MM.1S (cell line): ENCODE data around the gene CLEC19A.

Source experiments
- DNase-seq: peaks from one replicate; pipeline ENCODE4 v3.0.0-alpha.2; 2015
- H2AFZ ChIP-seq: fragments of 300-600 bp; sonication (generic); 2 replicates; pipeline ENCODE4 v1.6.0; 2016; ENCODE audit warnings: antibody characterized with exemption, low read length
- H3F3A ChIP-seq: fragments of 300-600 bp; sonication (generic); 2 replicates; pipeline ENCODE4 v1.6.1; 2016; ENCODE audit warnings: mild to moderate bottlenecking, antibody characterized with exemption, low read length, moderate library complexity, mixed read lengths; ENCODE audit not compliant: insufficient read depth
- H3K27ac ChIP-seq: fragments of 300-600 bp; sonication (generic); 2 replicates; pipeline ENCODE4 v1.5.1; 2016; ENCODE audit warnings: mild to moderate bottlenecking, low read length
- H3K27me3 ChIP-seq: fragments of 300-600 bp; sonication (generic); replicated peaks from 2 replicates; pipeline ENCODE4 v1.6.0; 2016; ENCODE audit warnings: low read length; ENCODE audit not compliant: insufficient read depth
- H3K36me3 ChIP-seq: fragments of 300-600 bp; sonication (generic); replicated peaks from 2 replicates; pipeline ENCODE4 v1.6.1; 2016; ENCODE audit warnings: mild to moderate bottlenecking, low read length, mixed read lengths; ENCODE audit not compliant: insufficient read depth
- H3K4me1 ChIP-seq: fragments of 300-600 bp; sonication (generic); 2 replicates; pipeline ENCODE4 v1.6.1; 2016; ENCODE audit warnings: low read length, mixed read lengths
- H3K4me2 ChIP-seq: fragments of 300-600 bp; sonication (generic); 2 replicates; pipeline ENCODE4 v1.6.0; 2016; ENCODE audit warnings: low read depth, low read length
- H3K4me3 ChIP-seq: fragments of 300-600 bp; sonication (generic); 2 replicates; pipeline ENCODE4 v1.5.1; 2016; ENCODE audit warnings: low read length, mixed read lengths
- H3K79me2 ChIP-seq: fragments of 300-600 bp; sonication (generic); 2 replicates; pipeline ENCODE4 v1.6.1; 2016; ENCODE audit warnings: mixed run types, low read length, mixed read lengths
- H3K9ac ChIP-seq: fragments of 300-600 bp; sonication (generic); 2 replicates; pipeline ENCODE4 v1.6.1; 2016; ENCODE audit warnings: low read length, mixed read lengths
- H3K9me2 ChIP-seq: fragments of 300-600 bp; sonication (generic); replicated peaks from 2 replicates; pipeline ENCODE4 v1.6.1; 2016; ENCODE audit warnings: mild to moderate bottlenecking, low read length, mixed read lengths; ENCODE audit not compliant: insufficient read depth
- H3K9me3 ChIP-seq: fragments of 300-600 bp; sonication (generic); replicated peaks from 2 replicates; pipeline ENCODE4 v1.6.1; 2016; ENCODE audit warnings: mild to moderate bottlenecking, low read length, mixed read lengths; ENCODE audit not compliant: insufficient read depth
- H4K20me1 ChIP-seq: fragments of 300-600 bp; sonication (generic); 2 replicates; pipeline ENCODE4 v1.6.1; 2016; ENCODE audit warnings: mild to moderate bottlenecking, low read length, moderate library complexity, mixed read lengths; ENCODE audit not compliant: insufficient read depth
- CTCF ChIP-seq: fragments of 300-600 bp; sonication (generic); IDR thresholded peaks from 2 replicates; pipeline ENCODE4 v1.5.1; 2016; ENCODE audit warnings: antibody characterized with exemption, low read length, mixed read lengths
- EZH2 ChIP-seq: fragments of 300-600 bp; sonication (generic); optimal IDR thresholded peaks from 2 replicates; pipeline ENCODE3; 2017; ENCODE audit warnings: low read depth, mild to moderate bottlenecking, antibody characterized with exemption, low read length, mixed read lengths
- EZH2phosphoT487 ChIP-seq: fragments of 300-600 bp; sonication (generic); IDR thresholded peaks from 2 replicates; pipeline ENCODE4 v1.6.1; 2018; ENCODE audit warnings: antibody characterized with exemption, low read length

CLEC19A gene

DNA sequence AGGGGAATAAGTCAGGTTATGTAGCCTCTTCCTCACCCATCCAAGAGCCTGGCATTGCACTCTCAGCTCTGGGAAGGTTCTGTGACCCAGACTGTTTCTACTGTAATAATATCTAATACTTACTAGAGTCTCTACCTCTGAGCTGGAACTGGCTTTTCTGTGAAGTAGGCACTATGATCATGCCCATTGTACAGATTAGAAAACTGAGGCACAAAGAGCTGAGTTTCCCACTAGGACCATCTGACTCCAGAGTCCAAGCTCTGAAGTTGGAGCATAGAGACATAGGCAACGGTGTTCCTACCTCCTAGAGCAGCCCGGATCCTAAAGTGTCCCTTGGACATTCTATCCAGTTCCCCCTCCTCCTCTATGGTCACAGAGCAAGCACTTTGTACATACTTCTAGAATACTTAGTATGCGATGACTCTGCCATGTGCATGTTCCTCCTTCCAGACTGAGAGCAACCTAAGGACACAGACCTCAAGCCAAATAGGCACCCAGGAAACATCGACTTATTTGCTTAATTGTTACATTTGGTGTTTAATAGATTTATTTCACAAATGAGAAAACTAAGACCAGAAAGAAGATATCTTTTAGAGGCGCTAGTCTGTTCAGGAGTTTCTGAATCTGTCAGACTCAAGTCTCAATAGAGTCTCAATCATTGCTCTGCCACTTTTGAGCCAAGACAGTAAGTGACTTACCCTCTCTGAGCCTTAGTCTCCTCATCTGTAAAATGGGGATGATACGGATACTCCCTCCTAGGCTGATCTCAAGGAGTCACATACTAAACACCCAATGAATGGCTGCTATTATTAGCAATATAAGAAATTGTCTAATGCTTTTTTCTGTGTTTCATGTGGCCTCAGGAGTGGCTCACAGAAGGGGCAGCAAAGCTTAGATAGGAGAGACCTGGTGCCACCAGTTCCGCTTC is 3.6 kb downstream of the CLEC19A start:
- Histone ChIP-seq H3K27ac (no peak overlapping the region), H3K4me3 (no peak overlapping the region), H4K20me1 (no peaks in the 10 kb centered on the region), H3K9me2 (no peaks in the 10 kb centered on the region), H3K4me1 (no peaks in the 10 kb centered on the region), H3K36me3 (no peaks in the 10 kb centered on the region), H3K9ac (no peak overlapping the region), H2AFZ (no peak overlapping the region), H3F3A (peaks cover 5% of the 10 kb centered on the region; the same call in 1 of the 2 replicates), H3K79me2 (no peaks in the 10 kb centered on the region), H3K27me3 (no peaks in the 10 kb centered on the region), H3K4me2 (no peak overlapping the region), H3K9me3 (no peaks in the 10 kb centered on the region)
- TF ChIP-seq EZH2phosphoT487 (no peak), CTCF (no peak), EZH2 (no peak)
- DNase-seq: no peak

DNA sequence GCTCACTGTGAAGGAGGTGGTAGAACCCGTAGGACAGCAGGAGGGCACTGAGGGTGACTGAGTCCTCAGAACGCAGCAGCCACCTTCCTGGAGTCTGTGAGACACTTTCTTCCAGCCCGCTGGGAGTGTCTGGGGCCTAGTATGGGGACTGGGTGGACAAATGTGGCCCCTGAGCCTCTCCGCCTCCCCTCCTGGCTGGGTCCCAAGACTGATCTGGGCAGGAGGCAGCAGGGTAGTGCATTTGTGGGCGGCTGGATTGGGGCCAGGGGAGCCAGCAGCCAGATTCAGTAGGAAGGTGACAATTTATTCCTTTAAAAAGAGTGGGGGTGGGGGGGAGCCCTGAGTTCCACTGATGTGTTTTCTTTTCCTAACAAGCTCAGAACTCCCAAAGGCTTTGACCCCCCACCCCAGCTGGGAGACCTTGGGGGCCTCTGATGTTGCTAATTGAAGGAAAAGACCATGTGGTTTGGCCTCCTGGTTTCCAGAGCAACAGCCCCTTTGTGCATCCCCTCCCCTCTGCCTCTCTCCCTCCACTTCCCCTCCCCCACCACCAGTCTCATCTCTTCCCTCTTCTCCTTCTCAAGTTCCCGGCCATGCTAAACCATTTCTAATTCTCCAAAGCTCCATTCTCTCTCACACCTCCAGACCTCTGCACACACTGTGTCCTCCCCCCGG is 4.4 kb downstream of the CLEC19A start:
- no peaks in the 10 kb centered on the region for H3K36me3 ChIP-seq
- H3K79me2 ChIP-seq: no peaks in the 10 kb centered on the region
- no peak overlapping the region for H3K4me2 ChIP-seq
- no peak for DNase-seq
- peaks cover 8% of the 10 kb centered on the region for H3K4me1 ChIP-seq
- H3K27ac ChIP-seq: no peak overlapping the region
- H3K9me3 ChIP-seq: no peaks in the 10 kb centered on the region
- no peak overlapping the region for H3K9ac ChIP-seq
- no peaks in the 10 kb centered on the region for H4K20me1 ChIP-seq
- H3K27me3 ChIP-seq: no peaks in the 10 kb centered on the region
- no peaks in the 10 kb centered on the region for H3K9me2 ChIP-seq
- peaks cover 11% of the 10 kb centered on the region for H3F3A ChIP-seq
- TF ChIP-seq EZH2phosphoT487 (no peak), EZH2 (no peak), CTCF (no peak)
- H2AFZ ChIP-seq: no peak overlapping the region
- H3K4me3 ChIP-seq: no peak overlapping the region

- Histone ChIP-seq H3K4me3 (no peak overlapping the region), H3K4me2 (no peak overlapping the region), H3K36me3 (no peaks in the 10 kb centered on the region), H4K20me1 (no peaks in the 10 kb centered on the region), H3K9me2 (no peaks in the 10 kb centered on the region), H2AFZ (no peak overlapping the region), H3F3A (peaks cover 11% of the 10 kb centered on the region), H3K27ac (no peak overlapping the region), H3K4me1 (peaks cover 9% of the 10 kb centered on the region), H3K9me3 (no peaks in the 10 kb centered on the region), H3K79me2 (no peaks in the 10 kb centered on the region), H3K9ac (no peak overlapping the region), H3K27me3 (no peaks in the 10 kb centered on the region)
- TF ChIP-seq EZH2 (no peak), EZH2phosphoT487 (no peak), CTCF (no peak)
- DNase-seq: no peak
Observed at GRCh38 chr16:19290860-19291259, 5.3 kb downstream of the CLEC19A start.
